Activated B cell treated with CpG ODN at 0.5 μM for 24 hours (primary cell): ENCODE measurements around the gene CASZ1. TPM values are rescaled to one million over a fixed set of nuclear protein-coding genes. Genes with fewer than 3 reads are reported as not detected.

Experiments
- ATAC-seq: fragments of 200-7000 bp; cut with Tn5 transposase; one replicate; pipeline ENCODE4 v1.10.0; 2021; ENCODE audit warnings: low read depth, mild to moderate bottlenecking, moderate library complexity
- CTCF ChIA-PET: fragments of 350-600 bp; sonication (Branson Sonifier 250); formaldehyde crosslinking; loops from one replicate; lab custom pipeline; 2021; ENCODE audit warnings: antibody characterized with exemption; lab: Charles Lee
- POLR2A ChIA-PET: fragments of 350-600 bp; sonication (Branson Sonifier 250); formaldehyde crosslinking; loops from one replicate; lab custom pipeline; 2021; ENCODE audit warnings: antibody characterized with exemption; lab: Charles Lee
- DNase-seq: peaks from one replicate; pipeline ENCODE4 v3.0.0; 2022
- H3K27ac Mint-ChIP-seq: one replicate; pipeline ENCODE4 v1.8.0; 2020; ENCODE audit warnings: mixed read lengths
- H3K27me3 Mint-ChIP-seq: one replicate; pipeline ENCODE4 v1.8.0; 2021; ENCODE audit warnings: mixed read lengths
- H3K36me3 Mint-ChIP-seq: one replicate; pipeline ENCODE4 v1.8.0; 2021; ENCODE audit warnings: low read depth, mixed read lengths
- H3K4me1 Mint-ChIP-seq: one replicate; pipeline ENCODE4 v1.8.0; 2021; ENCODE audit warnings: mixed read lengths
- H3K4me3 Mint-ChIP-seq: one replicate; pipeline ENCODE4 v1.8.0; 2020; ENCODE audit warnings: mild to moderate bottlenecking, mixed read lengths
- H3K9me3 Mint-ChIP-seq: one replicate; pipeline ENCODE4 v1.8.0; 2020; ENCODE audit warnings: mixed read lengths
- intact Hi-C: fragments of 100-400 bp; cut with micrococcal nuclease; formaldehyde crosslinking; loops from one replicate; pipeline ENCODE4 v1.15.1; 2024
- total RNA-seq: library from RNA; stranded (reverse); gene quantifications from 2 replicates; pipeline ENCODE4 v1.2.3, GENCODE V29; 2022
- TF ChIP-seq, protein P1 (sequence below): fragments of 200-600 bp; IDR thresholded peaks from one replicate; pipeline ENCODE4 v1.8.0; 2022; ENCODE audit warnings: antibody characterized with exemption, mild to moderate bottlenecking

Gene CASZ1
- total RNA-seq, 1 donor from 2014 or later, result 35.6 TPM

DNA sequence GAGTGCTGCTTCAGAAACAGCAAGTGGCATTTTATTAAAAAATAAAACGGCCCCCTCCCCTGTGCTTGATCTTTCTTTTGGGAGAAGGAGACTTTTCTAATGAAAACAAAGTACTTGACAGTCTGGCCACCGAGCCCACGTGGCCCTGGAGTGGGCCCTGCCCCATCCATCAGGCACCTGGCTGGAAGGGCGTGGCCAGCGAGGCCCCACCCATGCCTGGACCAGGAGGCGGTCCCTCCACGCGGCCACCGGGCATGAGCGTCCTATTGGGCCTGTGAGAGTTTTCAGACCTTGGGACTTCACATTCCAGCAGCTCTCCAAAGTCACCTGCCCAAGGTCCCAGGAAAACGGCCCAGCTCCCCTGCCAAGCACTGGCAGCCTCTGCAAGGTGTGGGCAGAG is 144.7 kb downstream of the CASZ1 start:
- Mint-ChIP-seq H3K27ac (no peak overlapping the region), H3K9me3 (no peaks in the 10 kb centered on the region), H3K4me1 (no peaks in the 10 kb centered on the region), H3K27me3 (no peaks in the 10 kb centered on the region), H3K4me3 (no peak overlapping the region), H3K36me3 (peaks cover 37% of the 10 kb centered on the region)
- ATAC-seq, result no peak
- TF ChIP-seq, protein P1, sequence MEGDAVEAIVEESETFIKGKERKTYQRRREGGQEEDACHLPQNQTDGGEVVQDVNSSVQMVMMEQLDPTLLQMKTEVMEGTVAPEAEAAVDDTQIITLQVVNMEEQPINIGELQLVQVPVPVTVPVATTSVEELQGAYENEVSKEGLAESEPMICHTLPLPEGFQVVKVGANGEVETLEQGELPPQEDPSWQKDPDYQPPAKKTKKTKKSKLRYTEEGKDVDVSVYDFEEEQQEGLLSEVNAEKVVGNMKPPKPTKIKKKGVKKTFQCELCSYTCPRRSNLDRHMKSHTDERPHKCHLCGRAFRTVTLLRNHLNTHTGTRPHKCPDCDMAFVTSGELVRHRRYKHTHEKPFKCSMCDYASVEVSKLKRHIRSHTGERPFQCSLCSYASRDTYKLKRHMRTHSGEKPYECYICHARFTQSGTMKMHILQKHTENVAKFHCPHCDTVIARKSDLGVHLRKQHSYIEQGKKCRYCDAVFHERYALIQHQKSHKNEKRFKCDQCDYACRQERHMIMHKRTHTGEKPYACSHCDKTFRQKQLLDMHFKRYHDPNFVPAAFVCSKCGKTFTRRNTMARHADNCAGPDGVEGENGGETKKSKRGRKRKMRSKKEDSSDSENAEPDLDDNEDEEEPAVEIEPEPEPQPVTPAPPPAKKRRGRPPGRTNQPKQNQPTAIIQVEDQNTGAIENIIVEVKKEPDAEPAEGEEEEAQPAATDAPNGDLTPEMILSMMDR, result no peak
- CTCF ChIA-PET, result no interaction called here
- intact Hi-C loops, result no loop called here
- DNase-seq, result no peak
- POLR2A ChIA-PET, result no interaction called here

DNA sequence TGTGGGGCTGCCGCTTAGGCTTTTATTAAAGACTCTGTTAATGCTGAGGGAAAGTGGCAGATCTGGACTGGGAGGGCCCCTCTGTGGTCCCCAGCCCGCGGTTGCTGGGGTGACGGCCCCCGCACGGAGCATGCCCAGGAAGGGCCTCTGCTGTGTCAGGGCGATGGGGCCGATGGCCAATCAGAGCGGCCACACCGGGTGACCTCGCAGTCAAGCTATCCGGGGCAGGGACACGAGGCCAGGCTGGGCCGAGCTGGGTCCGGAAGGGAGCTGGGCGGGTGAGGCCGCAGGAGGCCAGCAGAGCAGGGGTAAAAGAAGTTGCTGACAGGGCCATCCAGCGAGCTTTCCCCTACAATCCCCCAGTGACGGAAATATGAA is 145.1 kb downstream of the CASZ1 start:
- no peak for ATAC-seq
- peaks cover 40% of the 10 kb centered on the region for H3K36me3 Mint-ChIP-seq
- no peaks in the 10 kb centered on the region for H3K4me1 Mint-ChIP-seq
- H3K9me3 Mint-ChIP-seq, result no peaks in the 10 kb centered on the region
- CTCF ChIA-PET, result no interaction called here
- no peak overlapping the region for H3K4me3 Mint-ChIP-seq
- no peak for DNase-seq
- intact Hi-C loops, result no loop called here
- POLR2A ChIA-PET, result no interaction called here
- H3K27ac Mint-ChIP-seq, result no peak overlapping the region
- no peaks in the 10 kb centered on the region for H3K27me3 Mint-ChIP-seq
- TF ChIP-seq, protein P1, result no peak

DNA sequence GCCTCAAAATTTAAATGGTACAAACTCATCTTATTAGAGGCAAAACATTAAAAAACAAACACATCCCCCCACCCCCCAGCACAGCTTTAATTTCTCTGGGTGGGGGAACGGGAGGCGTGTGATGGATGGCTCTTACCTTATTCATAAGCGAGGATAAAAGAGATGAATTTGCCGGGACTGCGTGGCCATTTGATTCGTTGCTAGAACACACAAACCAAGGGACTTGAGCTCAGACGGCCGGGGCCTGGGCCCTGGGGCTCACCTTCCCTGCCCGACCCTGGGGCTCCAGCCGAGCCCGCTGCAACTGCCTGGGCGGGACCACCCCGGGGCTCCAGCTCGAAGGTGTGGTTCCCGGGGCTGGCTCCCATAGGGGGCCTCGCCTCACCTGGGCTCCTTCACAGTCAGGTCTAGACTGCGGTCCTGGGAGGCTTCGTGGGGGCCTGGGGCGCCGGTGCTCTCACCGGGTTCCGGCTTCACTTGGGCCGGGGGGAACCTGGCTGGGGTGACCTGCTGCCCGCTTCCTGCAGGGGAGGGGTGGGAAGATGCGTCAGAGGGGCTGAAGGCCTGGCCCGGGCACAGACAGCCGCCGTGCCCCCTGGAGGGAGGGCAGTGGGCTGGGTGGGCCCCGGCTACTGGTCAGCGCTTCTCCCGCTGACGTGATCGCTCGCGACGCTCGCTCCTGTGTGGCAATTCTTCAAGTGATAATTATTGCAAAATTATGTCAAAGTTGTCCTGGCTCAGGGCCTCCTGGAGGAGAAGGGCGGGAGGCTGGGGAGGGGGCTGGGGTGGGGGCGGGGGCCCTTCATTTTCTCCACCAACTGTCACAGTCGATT is 145.7 kb downstream of the CASZ1 start:
- intact Hi-C loops, result no loop called here
- Mint-ChIP-seq H3K27ac (no peak overlapping the region), H3K27me3 (no peaks in the 10 kb centered on the region), H3K9me3 (no peaks in the 10 kb centered on the region), H3K36me3 (peaks cover 41% of the 10 kb centered on the region), H3K4me3 (no peak overlapping the region), H3K4me1 (no peaks in the 10 kb centered on the region)
- TF ChIP-seq, protein P1, result no peak
- POLR2A ChIA-PET, result no interaction called here
- CTCF ChIA-PET, result no interaction called here
- ATAC-seq (no peak), DNase-seq (no peak)

DNA sequence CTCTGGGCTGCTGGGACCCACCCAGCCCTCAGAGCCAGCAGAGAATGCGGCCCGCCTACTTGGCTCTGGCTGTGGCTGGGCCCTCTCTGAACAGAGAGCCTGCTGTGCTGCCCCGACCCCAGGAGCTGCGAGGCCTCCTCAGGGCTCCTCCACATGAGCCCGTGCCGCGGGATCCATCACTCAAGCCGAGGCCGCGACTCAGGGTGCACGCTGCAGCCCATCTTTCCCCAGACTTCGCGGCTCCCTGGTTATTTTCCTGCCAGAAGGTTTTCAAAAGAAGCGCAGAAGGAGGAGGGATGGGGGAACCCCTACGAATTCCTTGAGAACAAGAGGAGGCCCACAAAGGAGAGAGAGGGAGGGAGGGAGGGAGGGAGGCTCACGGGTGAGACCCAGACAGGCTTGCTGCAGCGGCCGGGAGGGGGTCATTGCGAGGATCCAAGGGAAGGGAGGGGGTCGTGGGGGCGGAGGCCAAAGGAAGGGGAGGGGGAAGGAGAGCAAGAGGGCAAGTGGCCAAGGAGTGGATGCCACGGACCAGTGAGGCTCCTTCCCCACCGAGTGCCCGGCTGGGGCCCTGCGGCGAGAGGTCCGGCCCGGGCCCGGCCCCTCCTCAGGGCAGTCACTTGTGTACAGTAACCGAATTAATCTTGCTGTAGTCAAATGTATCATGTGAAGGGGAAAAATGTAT is 146.8 kb downstream of the CASZ1 start:
- DNase-seq (no peak), ATAC-seq (no peak)
- no peaks in the 10 kb centered on the region for H3K9me3 Mint-ChIP-seq
- TF ChIP-seq, protein P1, result no peak
- no peaks in the 10 kb centered on the region for H3K4me1 Mint-ChIP-seq
- POLR2A ChIA-PET, result no interaction called here
- CTCF ChIA-PET, result no interaction called here
- no peaks in the 10 kb centered on the region for H3K27me3 Mint-ChIP-seq
- intact Hi-C loops, result no loop called here
- H3K4me3 Mint-ChIP-seq, result no peak overlapping the region
- H3K27ac Mint-ChIP-seq, result no peak overlapping the region
- peaks cover 48% of the 10 kb centered on the region for H3K36me3 Mint-ChIP-seq

DNA sequence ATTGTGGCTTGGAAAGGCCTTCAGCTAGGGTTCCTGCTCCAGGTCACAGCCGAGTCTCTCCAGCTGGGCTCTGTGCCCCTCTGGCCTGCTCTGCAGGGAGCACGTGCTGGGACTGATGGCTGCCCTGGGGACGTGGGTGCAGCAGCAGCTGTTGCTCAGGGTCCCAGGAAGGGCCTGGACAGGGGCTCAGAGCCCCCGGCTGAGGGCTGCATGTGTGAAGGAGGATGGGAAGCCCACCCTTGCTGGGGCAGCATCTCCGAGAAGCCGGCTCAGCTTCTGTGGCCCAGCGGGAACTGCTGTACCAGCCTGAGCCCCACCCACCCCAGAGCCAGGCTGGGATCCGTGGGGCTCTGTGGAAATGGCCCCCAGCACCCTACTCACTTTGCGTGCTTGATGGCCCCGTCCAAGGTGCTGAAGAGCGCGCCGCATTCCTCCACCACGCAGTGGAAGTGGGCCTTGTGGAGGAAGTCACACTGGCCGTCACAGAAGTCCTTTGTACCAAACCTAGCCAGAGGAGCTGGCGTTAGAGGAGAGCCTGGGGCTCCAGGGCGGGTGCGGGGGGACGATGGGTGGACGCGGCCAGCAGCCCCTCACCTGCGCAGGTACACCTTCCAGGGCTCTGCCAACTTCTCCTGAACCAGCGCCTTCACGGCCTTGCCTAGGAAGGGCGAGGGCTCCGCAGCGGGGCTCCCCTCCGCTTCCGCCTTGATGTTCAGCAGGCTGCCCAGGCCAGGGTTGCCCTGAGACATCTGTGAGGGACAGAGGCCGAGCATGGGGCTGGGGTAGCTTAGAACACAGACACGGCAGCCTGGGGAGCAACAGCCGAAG is 147.5 kb downstream of the CASZ1 start:
- no peaks in the 10 kb centered on the region for H3K27me3 Mint-ChIP-seq
- no peaks in the 10 kb centered on the region for H3K9me3 Mint-ChIP-seq
- CTCF ChIA-PET, result no interaction called here
- ATAC-seq (no peak), DNase-seq (no peak)
- H3K36me3 Mint-ChIP-seq, result peaks cover 45% of the 10 kb centered on the region
- POLR2A ChIA-PET, result no interaction called here
- no peak overlapping the region for H3K4me3 Mint-ChIP-seq
- no peaks in the 10 kb centered on the region for H3K4me1 Mint-ChIP-seq
- intact Hi-C loops, result no loop called here
- H3K27ac Mint-ChIP-seq, result no peak overlapping the region
- TF ChIP-seq, protein P1, result no peak
